ENCODE measurements around the gene SENP1. TPM values are rescaled to one million over a fixed set of nuclear protein-coding genes. Genes with fewer than 3 reads are reported as not detected.

The SENP1 gene
- total RNA-seq, 1 experiment from 2014 or later, result 17.7 TPM

- CTCF ChIA-PET, result no interaction called here
- BruUV-seq (replicated peaks), result no TSS peak
- no peak for TF ChIP-seq CTCF (IDR thresholded peaks at IDR 0.05; ENCODE audit: unreplicated experiment)
- H3K36me3 Mint-ChIP-seq (ENCODE audit: insufficient read depth, unreplicated experiment), result peaks cover 3% of the 10 kb centered on the region
- H3K4me1 Mint-ChIP-seq (ENCODE audit: low read depth, unreplicated experiment), result no peaks in the 10 kb centered on the region
- DNase-seq, result no peak
- intact Hi-C loops (cut with micrococcal nuclease; ENCODE audit: unreplicated experiment), result no loop called here
- peaks cover 98% of the 10 kb centered on the region for H3K27me3 Mint-ChIP-seq (ENCODE audit: unreplicated experiment)
- H3K27ac Mint-ChIP-seq (ENCODE audit: unreplicated experiment), result no peak overlapping the region
- no peak overlapping the region for H3K4me3 Mint-ChIP-seq (ENCODE audit: low read depth, unreplicated experiment)
- H3K9me3 Mint-ChIP-seq (ENCODE audit: low read depth, unreplicated experiment), result no peaks in the 10 kb centered on the region
Observed at GRCh38 chr12:47995981-47996401, 109.9 kb downstream of the SENP1 start.

- Mint-ChIP-seq H3K4me1 (ENCODE audit: low read depth, unreplicated experiment) (no peaks in the 10 kb centered on the region), H3K27ac (ENCODE audit: unreplicated experiment) (no peak overlapping the region), H3K36me3 (ENCODE audit: insufficient read depth, unreplicated experiment) (no peaks in the 10 kb centered on the region), H3K9me3 (ENCODE audit: low read depth, unreplicated experiment) (no peaks in the 10 kb centered on the region), H3K27me3 (ENCODE audit: unreplicated experiment) (peaks cover 93% of the 10 kb centered on the region), H3K4me3 (ENCODE audit: low read depth, unreplicated experiment) (no peak overlapping the region)
- CTCF ChIA-PET, result no interaction called here
- DNase-seq, result no peak
- TF ChIP-seq CTCF (IDR thresholded peaks at IDR 0.05; ENCODE audit: unreplicated experiment), result no peak
- no TSS peak for BruUV-seq (replicated peaks)
- intact Hi-C loops (cut with micrococcal nuclease; ENCODE audit: unreplicated experiment), result no loop called here
Observed at GRCh38 chr12:47993491-47993890, 112.4 kb downstream of the SENP1 start.

Small RNA genes lying within 50 kb of the gene (microRNA-seq; reads per million reads assigned to microRNA genes)
- 1.1 reads per million for gene MIR6505

Other genes starting within 250 kb of the SENP1 start
- gene VDR, start 201.1 kb downstream of the SENP1 start, total RNA-seq (2022), result 10.1 and 12.5 TPM in 2 replicates
- 67.2 and 77.3 TPM in 2 replicates for gene TMEM106C, start 142.5 kb downstream of the SENP1 start, total RNA-seq (2022)
- 0.50 TPM in 1 of 2 replicates, not detected in the other for gene COL2A1, start 101.6 kb downstream of the SENP1 start, total RNA-seq (2022)
- gene PFKM, start 13.3 kb upstream of the SENP1 start, total RNA-seq (2022), result 33.3 and 39.4 TPM in 2 replicates
- 19.2 and 20.4 TPM in 2 replicates for gene ASB8, start 51.4 kb upstream of the SENP1 start, total RNA-seq (2022)
- 0.45 and 0.51 TPM in 2 replicates for gene CCDC184, start 77.6 kb upstream of the SENP1 start, total RNA-seq (2022)
- gene OR10AD1, start 97.2 kb upstream of the SENP1 start, total RNA-seq (2022), result not detected in 2 replicates
- 9.0 and 9.3 TPM in 2 replicates for gene ZNF641, start 244.8 kb upstream of the SENP1 start, total RNA-seq (2022)